A172 (cell line): Measurements from ENCODE around the gene MAGI1. TPM values are rescaled to one million over a fixed set of nuclear protein-coding genes. Genes with fewer than 3 reads are reported as not detected.
"Not testable (repeated sequence)": the region's sequence is repeated elsewhere in the genome, so short reads cannot be mapped to it uniquely, and the experiment has no call there.

Experiments
- DNase-seq: peaks from one replicate; pipeline ENCODE4 v3.0.0-alpha.2; 2015; ENCODE audit warnings: low spot score
- total RNA-seq: library from RNA; depleted of rRNA; stranded (reverse); fragments of >200 nt; shearing (Covaris generic); gene quantifications from 2 replicates; pipeline ENCODE4 v1.2.3, GENCODE V29; 2014

The MAGI1 gene
- total RNA-seq, 1 experiment from 2014 or later, result 4.7 TPM

DNA sequence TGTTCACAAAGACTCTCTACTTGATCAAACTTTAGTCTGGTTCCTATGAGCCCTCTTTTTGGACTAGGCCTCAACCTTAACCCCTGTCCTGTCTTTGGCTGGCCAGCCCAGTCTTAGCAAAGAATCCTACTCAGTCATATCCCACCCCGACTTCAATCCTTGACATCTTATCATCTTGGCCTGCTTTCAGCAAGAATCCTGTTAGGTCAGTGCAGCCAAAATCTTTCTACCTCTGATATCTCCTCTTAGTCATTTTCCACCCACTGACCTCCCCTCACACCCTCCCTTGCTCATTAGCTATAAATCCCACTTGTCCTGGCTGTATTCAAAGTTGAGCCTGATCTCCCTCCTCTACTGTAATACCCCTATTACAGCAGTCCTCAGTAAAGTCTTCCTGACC lies 286.1 kb downstream of the MAGI1 start:
- DNase-seq, result no peak

DNA sequence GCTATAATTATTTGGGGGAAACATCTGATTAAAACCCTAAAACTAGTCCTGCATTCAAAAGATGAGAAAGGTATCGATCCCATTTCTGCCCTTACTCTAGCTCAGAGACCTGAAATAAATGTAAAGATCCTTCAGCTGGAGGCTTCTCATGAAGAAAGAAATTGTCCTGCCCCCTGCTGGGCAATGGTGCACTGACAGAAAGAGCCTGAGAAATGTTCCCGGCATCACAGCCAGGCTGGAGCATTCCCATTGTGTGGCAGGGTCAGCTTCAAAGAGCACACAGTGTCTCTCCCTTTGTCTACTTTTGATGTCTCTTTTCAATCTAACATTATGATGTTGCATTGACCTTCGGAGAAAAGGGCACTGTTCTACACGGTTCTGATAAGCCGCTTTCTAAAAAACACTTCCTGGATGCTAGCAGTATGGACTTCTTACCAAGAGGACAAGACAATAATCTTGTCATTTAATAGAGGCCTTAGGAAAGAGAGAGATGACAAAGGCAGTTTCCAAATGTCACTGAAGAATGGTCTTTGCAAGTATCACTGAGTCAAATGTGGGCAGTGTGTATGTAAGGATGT lies 287.5 kb downstream of the MAGI1 start:
- peak; percentile 15 for DNase-seq

- DNase-seq, result no peak
These were observed 289.7 kb downstream of the MAGI1 start for GRCh38 chr3:65749066-65749465.

GRCh38 chr3:65748326-65748725 lies 290.4 kb downstream of the MAGI1 start:
- DNase-seq, result no peak

DNA sequence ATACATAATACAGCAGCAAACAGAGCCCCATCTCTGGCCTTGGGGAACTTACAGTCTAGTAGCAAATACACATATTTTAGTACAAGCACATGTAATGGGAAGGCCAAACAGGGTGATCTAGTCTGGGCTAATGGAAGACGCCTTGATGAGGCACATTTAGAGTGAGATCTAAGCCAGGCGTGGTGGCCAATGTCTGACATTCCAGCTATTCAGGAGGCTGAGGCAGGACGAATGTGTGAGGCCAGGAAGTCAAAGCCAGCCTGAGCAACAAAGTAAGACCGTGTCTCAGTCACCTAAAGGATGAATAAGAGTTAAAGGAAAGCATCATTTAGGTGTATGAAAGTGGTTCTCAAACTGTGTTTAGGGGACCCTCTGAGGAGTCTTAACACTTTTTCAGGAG lies 291.9 kb downstream of the MAGI1 start:
- DNase-seq, result no peak

DNA sequence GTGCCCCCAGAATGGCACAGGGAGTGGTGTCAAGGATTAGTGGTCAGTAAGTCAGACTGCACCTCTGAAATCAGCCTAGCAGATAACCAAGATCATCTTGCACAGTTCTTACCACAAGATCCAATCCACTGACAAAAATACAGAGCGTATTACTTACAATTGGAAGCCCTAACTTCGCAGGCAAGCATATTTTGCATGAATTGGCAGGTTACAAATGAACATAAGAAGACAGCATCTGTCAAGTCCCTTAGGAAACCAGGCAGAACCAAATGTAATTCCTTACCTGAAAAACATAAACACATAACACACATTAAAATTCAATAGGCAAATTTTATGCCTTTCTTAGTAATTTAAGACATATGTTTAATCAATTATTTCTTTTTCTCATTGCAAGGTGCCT lies 293.4 kb downstream of the MAGI1 start:
- no peak for DNase-seq

- DNase-seq, result no peak
These were observed 295.8 kb downstream of the MAGI1 start for GRCh38 chr3:65742914-65743313.

DNA sequence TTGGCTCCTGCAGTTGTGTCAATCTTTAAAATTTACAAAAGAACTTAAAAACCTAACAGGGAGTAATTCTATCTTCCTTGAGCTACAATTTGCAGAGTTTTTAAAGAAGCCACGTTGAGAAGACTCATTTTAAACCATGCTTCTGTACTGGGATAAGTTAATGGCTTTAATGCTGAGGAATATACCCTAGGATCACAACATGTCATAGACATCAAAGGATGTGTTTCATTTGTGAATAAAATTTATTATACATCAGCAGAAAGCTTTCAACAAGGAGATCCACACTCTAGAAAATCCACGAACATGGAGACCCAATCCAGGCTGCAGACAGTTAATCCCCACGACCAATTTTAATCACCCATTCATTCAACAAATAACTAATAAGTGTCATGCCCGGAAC lies 297.2 kb downstream of the MAGI1 start:
- no peak for DNase-seq

DNA sequence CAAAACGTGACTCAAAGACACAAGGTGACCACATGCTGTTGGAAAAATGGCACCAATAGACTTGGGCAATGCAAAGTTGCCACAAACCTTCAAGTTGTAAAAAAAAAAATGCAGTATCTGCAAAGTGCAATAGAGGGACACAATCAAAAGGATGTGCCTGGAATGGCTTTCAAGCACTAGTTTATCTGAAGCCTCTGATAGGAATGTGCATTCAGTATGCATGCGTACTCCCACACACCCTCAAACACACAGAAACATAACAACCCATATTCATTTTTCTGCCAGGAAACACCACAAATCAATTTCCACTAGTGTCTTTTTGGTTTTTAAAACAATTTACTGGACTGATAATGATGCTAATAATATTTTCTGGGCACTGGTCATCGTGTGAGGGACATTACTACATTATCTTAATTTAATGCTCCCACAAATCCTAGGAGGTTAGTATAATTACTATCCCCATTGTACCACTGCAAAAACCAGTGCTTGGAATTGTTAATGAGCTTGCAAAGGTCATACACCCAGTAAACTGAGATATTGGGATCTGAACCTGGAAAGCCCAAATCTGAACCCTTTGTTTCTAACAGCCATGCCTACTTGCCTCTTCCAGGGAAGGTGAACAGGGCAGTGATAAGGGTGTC lies 298.7 kb downstream of the MAGI1 start:
- no peak for DNase-seq

DNA sequence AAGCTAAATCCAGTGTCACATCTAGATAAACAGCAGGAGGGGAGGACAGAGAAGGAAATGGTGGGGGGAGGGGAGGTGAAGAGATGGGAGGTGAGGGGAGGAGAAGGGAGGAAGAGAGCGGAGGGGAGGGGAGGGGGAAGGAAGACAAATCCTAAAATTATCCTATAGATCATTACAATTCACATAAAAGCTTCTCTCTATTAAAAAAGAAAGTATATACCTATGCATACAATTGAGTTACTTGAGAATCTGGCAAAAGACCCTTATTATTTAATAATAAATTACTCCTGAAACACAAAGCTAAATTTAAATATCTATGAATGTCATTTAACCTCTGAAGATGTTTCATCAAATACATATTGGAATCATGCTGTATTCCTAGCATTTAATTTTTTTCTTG lies 303.9 kb downstream of the MAGI1 start:
- no peak for DNase-seq

DNA sequence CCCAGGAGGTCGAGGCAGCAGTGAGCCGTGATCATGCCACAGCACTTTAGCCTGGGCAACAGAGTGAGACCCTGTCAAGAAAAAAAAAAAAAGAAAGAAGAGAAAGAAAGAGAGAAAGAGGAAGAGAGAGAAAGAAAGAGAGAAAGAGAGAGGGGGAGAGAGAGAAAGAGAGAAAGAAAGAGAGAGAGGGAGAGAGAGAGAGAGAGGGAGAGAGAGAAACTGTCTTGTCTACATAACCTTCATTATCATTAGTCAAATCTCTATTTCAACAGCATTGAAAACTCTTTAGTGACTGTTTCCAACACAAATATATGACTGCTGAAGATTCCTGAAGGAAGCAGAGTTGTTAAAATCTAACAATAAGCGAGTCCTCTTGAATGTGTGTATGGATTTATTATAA lies 304.3 kb downstream of the MAGI1 start:
- no peak for DNase-seq

GRCh38 chr3:65733459-65733858 lies 305.3 kb downstream of the MAGI1 start:
- no peak for DNase-seq

DNA sequence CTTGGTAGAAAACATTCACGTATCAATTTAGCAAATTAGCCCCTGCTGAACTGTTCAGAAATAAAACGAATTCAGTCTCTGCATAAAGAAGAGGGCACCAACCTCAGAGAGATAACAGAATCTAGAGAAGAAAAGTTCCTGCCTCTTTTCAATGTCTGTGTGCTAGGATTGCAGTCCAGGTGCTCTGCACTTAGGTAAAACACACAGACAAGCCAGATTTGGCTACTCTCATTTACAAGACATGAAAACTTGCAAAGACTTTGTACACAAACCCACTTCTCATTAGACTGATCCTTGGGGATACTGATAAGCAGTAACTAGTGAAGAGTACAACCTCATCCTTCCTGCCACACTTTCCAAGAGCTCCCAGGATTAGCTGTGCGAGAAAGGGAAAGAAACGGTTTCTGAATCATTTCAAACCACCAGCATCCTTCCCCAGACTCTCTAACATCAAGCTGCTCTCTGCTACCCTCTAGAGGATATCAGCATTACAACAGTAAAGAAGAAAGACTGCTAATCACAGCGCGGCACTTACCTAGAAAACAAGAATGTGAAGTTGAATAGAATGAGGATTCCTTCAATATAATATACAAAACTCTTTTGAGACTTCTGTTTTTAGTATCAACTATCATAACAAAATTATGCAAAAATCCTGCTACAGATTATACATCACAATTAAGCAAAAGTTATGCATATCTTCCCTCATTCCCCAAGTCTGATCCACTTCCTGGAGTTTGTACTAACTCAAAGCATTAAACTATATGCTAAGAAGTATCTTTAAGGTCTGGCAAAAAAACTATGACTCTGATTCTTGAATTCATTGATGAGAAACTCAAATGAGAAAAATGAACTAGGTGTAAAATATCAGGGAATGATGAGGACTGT lies 306.4 kb downstream of the MAGI1 start:
- peak; percentile 70 for DNase-seq

- DNase-seq, result no peak
These were observed 308.3 kb downstream of the MAGI1 start for GRCh38 chr3:65730449-65730848.

DNA sequence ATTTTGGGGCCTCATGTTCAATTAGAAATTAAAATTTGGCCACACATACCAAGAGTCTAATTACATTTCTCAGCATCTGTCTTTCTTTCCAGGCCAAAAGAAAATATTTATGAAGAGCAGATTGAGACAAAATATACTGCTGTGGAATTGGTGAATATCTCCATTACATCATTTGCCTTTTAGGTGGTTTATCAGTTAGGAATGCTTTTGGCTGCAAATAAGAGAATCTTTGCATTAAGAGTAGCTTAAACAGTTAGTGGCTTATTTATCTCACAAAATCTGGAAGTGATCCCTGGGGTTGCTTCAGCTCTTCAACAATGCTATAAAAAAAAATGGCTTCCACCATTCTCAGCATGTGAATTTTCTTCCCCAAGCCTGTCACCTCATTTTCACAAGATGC lies 308.7 kb downstream of the MAGI1 start:
- DNase-seq, result no peak

DNA sequence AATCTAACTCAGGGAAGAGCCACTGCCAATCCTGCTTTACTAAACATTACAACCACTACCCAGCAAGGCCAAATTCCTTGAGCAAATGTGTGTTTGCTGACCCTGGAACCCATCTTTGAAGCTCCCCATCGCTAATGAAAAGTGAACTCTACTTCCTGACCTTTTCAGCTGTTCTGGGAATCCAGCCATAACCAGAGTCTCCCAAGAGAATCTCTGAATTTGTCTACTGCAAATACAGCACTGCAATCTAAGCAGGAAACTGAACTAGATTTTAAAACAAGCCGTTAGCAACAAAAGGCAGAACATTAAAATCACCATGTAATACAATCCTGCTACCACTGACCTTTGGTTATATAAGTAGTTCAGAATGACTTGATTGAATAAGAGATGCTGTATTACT lies 309.2 kb downstream of the MAGI1 start:
- no peak for DNase-seq

DNA sequence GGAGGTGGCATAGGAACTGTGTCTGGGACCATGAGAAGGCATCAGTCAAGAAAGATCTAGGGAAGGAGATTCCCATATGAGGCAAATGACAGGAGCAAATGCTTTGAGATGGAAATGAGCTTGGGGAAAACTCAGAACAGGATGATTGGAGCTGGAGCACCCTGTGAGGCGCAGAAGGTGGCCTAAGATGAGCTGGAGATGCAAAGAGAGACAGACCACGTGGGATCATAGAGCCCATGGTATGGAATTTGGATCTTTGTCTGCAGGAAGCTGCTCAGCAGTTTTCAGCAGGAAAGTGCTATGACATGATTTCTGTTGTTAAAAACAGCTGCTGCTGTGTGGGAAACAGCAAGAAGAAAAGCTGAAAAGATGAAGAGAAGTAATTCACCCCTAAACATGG lies 310.6 kb downstream of the MAGI1 start:
- DNase-seq, result no peak

- DNase-seq, result no peak
These were observed 314.7 kb downstream of the MAGI1 start for GRCh38 chr3:65723985-65724384.

GRCh38 chr3:65723011-65723410 lies 315.7 kb downstream of the MAGI1 start:
- DNase-seq, result no peak

GRCh38 chr3:65720989-65721737 lies 317.6 kb downstream of the MAGI1 start:
- DNase-seq, result no peak

- DNase-seq, result not testable (repeated sequence)
These were observed 319.1 kb downstream of the MAGI1 start for GRCh38 chr3:65719639-65720038.

DNA sequence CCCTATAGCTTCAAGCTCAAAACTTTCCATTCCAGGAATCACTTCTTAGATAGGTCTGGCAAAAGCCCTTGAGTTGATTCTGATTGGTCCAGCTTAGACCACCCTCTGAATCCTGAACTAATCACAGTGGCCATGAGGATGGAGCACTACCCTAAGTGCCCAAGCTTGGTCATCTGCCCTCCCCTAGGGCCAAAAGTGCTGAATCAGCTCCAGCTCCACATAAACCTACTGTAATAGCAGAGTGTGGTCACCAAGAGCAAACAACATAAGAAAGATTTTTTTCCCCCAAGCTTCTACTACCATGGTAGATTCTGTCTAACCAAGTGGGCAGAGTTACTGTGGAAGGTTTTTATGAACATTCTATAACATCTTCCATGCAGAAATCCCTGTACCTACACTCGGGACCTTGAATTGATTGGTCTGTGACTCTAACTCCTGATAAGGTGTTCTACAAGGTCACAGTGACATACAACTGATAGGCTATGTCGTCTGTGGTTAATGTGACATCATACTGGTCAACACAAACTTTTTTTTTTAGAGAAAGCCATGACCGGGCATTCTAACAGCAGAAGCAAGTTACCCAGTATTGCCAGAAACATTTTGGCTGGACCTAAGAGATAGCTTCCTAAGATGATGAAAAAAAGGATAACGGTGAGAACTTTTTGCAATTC lies 320.9 kb downstream of the MAGI1 start:
- no peak for DNase-seq
